GM13976 (cell line): ENCODE measurements around the gene CKMT1B.
"Not testable (repeated sequence)": the region's sequence is repeated elsewhere in the genome, so short reads cannot be mapped to it uniquely, and the experiment has no call there.

Experiments
- DNase-seq: peaks from one replicate; pipeline ENCODE4 v3.0.0; 2012; ENCODE audit warnings: low spot score
- in situ Hi-C: fragments of 300-500 bp; cut with MboI; formaldehyde crosslinking; loops from one replicate; pipeline ENCODE4 v1.12.0; 2022; ENCODE audit warnings: low sequenced_read_pairs, mixed read lengths, inconsistent platforms; ENCODE audit not compliant: unreplicated experiment
- TF ChIP-seq, protein P1 (sequence below): IDR thresholded peaks from 2 replicates; pipeline ENCODE4 v1.5.1; 2012; ENCODE audit warnings: borderline replicate concordance, mild to moderate bottlenecking; ENCODE audit not compliant: insufficient read depth; ENCODE audit errors: extremely low read depth, missing control alignments, control extremely low read depth

CKMT1B gene

DNA sequence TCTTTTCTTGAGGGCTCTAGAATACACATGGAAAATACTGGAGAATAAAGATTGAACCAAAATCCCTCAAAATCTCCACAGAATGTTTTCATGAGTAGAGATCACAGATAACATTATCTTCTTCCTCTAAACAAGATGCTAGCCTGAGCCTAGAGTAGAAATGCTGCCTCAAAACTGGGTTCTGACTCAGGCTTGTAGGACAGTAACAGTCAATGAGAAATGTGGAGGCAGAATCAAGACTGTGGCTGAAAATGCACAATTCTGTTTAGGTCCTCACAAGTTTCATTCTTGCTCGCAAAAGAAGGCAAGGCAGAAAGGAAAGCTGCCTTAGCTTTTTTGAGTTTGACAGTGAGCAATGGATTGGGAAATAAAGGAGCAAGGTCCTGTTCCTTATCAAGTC, 19.2 kb upstream of the CKMT1B start:
- in situ Hi-C loops, DNase-seq: not testable (repeated sequence)

DNA sequence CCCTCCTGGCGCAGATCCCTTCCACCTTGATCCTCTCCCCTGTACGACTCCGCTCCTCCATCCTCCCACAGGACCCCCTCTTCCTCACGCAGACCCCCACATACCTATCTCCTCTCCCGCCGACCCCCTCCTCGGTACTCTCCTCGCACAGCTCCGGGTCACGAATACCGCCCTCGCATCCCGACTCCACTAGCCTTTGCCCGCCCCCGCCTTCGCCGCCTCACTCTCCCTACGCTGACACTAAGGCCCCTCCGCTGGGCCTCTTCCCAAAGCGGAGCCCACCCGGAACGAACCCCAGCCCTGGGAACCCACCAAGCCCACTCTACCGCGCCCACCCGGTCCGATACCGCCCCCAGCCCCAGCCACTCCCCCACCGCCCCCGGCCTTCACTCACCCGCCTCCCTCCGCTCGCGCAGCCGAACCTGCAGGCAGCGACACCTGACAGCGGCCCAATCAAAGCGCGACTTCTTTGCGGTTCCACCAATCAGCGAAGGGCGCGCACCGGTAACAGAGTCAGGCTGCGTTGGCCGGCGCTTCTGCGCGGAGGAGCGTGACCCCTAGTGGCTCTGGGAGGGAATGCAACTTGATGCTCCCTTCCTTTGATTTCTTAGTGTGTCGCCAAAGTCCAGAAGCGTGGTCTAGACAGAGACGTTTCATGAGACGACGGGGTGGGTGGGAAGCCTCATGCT, 3.9 kb upstream of the CKMT1B start, which contains the start of gene PPIP5K1:
Gene PPIP5K1 (minus strand): TSS at position 431 of the 689 bp plus-strand sequence. CDS start 5,704 bp downstream, outside the sequence.
- in situ Hi-C loops: not testable (repeated sequence)

DNA sequence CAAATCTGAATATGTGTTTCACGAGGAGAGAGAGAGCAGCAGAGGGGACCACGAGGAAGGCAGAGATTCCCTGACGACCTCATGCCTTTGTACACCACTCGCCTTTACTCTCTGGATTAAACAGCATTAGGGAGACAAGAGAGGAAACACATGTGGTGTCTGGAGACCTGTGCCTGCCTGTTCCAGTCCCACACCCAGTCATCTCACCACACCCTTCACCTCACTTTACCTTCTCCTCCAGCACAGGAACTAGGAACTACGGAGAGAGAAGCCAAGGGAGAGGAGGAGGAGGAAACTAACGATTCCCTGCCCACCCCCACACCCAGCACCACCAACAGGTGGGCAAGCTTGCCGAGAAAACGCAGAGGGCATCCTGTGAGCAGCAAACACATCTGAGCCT, 986 bp upstream of the CKMT1B start:
- in situ Hi-C loops, DNase-seq: not testable (repeated sequence)

More for the DNA sequence above, 3.9 kb upstream of the CKMT1B start, which contains the start of gene PPIP5K1:
- not testable (repeated sequence) for DNase-seq

DNA sequence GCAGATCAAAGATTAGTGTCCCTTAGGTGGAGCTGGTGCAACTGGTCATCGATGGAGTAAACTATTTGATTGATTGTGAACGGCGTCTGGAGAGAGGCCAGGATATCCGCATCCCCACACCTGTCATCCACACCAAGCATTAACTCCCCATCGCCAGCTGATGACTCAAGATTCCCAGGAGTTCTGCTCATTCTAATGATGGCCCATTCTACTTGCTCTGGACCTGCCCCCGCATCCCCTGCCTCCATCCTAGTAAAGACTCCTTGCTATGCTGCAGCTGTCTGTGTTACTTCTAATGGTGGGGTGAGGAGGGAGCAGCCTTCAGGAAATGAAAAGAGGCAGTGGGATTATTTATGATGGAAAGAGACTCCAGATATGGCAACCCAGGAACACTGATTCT, 5.3 kb downstream of the CKMT1B start:
- in situ Hi-C loops, DNase-seq: not testable (repeated sequence)

DNA sequence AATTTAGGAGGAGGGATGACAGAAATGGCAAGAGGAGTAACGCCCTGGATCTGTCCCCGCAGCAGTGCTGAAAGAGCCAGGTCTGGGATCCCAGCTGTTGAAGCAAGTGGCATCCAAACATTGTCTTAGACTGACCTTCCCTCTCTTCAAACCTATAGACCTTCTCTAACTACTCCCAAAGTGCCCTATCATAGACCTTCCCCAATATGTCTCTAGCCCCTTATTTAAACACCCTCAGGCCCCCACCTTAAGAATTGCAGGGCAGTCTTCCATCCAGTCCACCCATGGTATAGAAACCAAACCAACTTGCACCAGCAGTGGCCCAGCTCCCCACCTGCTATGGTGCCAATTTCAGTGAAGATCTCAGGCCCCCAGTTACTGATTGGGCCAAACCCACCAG, 6.4 kb downstream of the CKMT1B start:
- DNase-seq, in situ Hi-C loops: not testable (repeated sequence)

DNA sequence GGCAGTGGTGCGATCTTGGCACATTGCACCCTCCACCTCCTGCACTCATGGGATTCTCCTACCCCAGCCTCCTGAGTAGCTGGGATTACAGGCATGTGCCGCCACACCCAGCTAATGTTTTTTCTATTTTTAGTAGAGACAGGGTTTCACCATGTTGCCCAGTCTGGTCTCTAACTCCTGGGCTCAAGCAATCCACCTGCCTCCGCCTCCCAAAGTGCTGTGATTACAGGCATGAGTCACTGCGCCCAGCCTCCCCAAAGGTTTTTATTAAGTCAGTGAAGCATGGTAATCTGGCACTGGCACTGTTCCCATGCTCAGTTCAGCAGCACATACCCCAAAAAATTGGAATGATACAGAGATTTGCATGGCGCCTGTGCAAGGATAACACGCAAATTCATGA, 8.4 kb downstream of the CKMT1B start:
- in situ Hi-C loops, DNase-seq: not testable (repeated sequence)

DNA sequence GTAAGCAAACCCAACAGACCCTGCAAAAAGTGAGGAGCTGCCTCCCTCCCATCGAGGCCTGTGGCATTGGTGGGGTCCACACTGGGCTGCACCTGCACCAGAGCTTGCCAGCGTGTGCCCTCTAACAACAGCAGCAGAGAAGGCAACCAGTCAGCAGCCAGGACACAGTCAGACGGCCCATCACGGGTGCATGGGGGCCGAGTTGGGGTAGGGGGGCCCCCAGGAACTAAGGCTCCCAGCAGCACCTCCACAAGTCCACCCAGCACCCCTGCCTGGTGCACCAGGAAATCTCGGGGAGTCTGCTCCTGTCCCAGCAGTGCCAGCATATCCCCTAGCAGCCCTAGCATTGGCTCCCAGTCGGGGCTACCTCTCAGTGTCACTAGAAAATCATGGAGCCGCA, 23.9 kb downstream of the CKMT1B start:
- in situ Hi-C loops, DNase-seq: not testable (repeated sequence)

DNA sequence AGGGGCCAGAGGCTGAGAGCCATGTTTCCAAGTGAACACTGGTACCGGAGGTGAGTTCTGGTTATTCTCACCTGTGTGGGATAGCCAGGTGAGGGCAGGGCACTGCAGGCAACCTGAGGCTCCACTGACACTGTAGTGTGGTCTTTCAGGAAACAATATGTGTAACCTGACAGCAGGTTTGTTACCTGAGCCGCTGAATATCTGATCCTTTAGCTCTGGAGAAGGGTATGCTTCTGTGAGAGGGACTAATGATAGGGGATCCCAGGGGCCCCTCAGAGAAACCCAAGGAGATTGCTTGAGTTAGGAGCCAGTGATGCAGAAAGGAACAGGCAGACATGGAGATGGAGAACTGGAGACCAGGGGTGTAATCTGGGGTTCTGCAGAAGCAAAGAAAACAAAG, 24.9 kb downstream of the CKMT1B start, which contains the start of gene STRC:
Gene STRC (minus strand): TSS at position 101 of the 400 bp plus-strand sequence. CDS start 78 bp downstream, at position 23.
- in situ Hi-C loops, DNase-seq: not testable (repeated sequence)

DNA sequence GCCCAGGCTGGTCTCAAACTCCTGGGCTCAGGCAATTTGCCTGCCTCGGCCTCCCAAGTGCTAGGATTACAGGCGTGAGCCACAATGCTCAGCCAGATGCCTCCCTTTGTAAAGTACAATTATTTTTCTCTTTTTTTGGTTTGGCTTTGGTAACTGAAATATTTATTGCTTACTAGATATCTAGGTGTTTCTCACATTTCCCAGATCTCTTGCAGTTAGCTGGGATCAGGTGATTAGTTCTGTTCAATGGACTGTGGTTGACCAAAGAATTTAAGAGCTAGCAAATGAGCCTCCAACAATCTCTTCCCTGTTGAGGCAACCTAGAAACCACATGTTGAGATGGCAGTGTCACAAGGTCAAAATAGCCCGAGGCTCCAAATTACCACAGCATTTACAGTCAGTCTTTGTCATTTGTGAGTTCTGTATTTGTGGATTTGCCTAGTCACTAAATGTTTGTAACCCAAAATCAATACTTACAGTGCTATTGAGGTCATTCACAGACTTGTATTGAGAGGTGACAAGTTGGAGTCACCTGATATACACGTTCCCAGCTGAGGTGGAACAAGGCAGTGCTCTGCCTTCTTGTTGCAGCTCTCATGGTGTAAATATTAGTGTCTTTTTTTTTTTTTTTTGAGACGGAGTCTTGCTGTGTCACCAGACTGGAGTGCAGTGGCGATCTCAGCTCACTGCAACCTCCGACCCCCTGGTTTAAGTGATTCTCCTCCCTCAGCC, 28.4 kb downstream of the CKMT1B start:
- in situ Hi-C loops: not testable (repeated sequence)

DNA sequence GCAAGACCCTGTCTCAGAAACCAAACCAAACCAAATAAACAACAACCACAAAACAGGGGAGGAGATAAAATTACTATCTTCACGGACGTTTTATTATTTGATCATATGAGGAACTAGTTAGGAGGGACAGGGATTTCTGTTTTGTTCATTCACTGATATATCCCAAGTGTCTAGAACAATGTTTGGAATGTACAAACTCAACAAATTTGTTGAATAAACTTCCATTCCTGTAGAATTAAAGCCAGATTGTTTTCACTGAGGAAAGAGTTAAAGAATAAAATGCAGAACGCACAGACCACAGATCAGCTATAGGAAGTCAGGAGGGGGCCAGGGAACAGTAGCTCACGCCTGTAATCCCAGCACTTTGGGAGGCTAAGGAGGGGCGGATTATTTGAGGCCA, 31.3 kb downstream of the CKMT1B start:
- in situ Hi-C loops: no loop called here
- TF ChIP-seq, protein P1, sequence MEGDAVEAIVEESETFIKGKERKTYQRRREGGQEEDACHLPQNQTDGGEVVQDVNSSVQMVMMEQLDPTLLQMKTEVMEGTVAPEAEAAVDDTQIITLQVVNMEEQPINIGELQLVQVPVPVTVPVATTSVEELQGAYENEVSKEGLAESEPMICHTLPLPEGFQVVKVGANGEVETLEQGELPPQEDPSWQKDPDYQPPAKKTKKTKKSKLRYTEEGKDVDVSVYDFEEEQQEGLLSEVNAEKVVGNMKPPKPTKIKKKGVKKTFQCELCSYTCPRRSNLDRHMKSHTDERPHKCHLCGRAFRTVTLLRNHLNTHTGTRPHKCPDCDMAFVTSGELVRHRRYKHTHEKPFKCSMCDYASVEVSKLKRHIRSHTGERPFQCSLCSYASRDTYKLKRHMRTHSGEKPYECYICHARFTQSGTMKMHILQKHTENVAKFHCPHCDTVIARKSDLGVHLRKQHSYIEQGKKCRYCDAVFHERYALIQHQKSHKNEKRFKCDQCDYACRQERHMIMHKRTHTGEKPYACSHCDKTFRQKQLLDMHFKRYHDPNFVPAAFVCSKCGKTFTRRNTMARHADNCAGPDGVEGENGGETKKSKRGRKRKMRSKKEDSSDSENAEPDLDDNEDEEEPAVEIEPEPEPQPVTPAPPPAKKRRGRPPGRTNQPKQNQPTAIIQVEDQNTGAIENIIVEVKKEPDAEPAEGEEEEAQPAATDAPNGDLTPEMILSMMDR: no peak
- no peak for DNase-seq

More for the DNA sequence above, 28.4 kb downstream of the CKMT1B start:
- not testable (repeated sequence) for DNase-seq

DNA sequence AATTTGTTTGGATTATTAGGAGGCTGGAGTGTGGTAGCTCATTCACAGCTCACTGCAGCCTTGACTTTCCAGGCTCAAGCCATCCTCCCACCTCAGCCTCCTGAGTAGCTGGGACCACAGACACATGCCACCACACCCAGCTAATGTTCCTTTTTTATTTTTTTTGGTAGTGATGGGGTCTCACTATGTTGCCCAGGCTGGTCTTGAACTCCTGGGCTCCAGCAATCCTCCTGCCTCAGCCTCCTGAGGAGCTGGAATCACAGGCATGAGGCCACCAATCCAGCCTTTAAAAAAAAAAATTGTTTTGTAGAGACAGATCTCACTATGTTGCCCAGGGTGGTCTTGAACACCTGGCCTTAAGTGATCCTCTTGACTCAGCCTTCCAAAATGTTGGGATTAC, 33.1 kb downstream of the CKMT1B start:
- in situ Hi-C loops, DNase-seq: not testable (repeated sequence)

DNA sequence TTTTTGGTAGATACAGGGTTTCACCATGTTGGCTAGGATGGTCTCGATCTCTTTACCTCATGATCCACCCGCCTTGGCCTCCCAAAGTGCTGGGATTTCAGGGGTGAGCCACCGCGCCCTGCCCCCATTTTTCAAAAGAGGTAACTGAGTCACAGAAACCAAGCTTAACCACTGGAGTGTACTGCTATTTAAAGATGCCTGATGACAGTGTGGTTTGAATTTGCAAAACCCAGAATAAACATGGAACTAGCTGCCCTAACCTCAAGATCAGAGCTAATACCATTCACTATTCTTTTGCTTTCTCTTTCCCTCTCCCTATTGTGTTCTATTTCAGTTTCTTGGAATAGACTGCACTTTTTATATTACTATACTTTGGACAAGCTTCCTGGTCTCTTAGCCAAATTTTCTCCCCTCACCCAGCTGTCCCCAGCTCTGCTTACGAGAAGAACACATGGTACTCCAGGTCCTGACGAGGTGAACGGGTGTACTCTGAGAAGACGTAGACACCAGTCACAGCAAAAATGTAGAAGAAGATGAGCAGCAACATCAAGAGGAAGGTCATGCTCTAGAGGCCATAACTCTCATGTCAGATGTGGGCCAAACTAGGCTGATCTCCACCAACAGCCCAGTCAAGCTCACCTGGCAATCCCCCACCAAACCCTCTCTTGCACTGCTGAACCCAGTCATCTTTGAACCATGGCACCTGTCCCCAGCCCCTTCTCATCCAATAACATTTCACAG, 44.8 kb downstream of the CKMT1B start:
- DNase-seq, in situ Hi-C loops: not testable (repeated sequence)
